ENCODE measurements around the gene RAD51B. TPM values are rescaled to one million over a fixed set of nuclear protein-coding genes. Genes with fewer than 3 reads are reported as not detected.

Gene RAD51B
- total RNA-seq, 1 experiment from 2014 or later, result 29.9 TPM

DNA sequence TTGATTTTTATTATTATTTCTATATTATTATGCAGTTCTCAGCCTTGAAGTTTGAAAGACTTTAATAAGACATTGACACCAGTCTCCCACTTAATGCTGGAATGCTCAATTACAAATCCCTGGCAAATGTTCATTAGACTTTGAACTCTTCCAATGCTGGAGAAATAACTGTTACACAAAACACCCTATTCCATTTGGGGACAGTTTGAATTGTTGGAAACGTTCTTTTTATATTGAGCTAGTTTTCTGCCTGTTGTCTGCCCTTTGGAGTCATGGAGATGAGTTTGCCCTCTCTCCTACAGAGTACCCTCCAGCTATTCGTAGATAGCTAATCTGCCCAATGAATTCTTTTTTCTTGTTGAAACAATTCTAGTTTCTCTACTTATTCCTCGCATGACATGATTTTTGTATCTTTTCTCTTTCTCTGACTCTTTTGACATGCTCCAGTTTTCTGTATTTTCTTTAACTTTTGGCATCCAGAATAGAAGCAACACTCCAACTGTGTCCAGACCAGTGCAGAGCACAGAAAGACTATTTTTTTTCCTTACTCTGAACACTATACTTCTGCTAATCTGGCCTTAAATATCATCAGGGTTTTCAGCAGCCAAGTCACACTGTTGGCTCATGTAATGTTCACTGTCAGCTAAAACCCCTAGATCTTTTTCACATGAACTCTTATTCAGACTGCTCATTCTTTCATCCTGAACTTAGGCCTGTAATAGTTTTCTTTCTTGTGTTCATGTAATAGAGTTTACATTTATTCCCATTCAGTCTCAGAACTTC, 379.3 kb downstream of the RAD51B start:
- Histone ChIP-seq H3K4me1 (replicated peaks; ENCODE audit: insufficient read depth) (no peaks in the 10 kb centered on the region), H4K20me1 (ENCODE audit: insufficient read depth) (no peaks in the 10 kb centered on the region), H3K27me3 (ENCODE audit: insufficient read depth, low read depth) (no peaks in the 10 kb centered on the region), H3K4me2 (no peak overlapping the region), H3F3A (ENCODE audit: insufficient read depth, low read depth) (no peaks in the 10 kb centered on the region), H3K9me2 (ENCODE audit: insufficient read depth) (no peaks in the 10 kb centered on the region), H3K79me2 (ENCODE audit: low read depth) (no peaks in the 10 kb centered on the region), H2AFZ (no peak overlapping the region), H3K27ac (no peak overlapping the region), H3K36me3 (ENCODE audit: low read depth) (no peaks in the 10 kb centered on the region), H3K9me3 (ENCODE audit: insufficient read depth, low read depth) (0 out of 2 replicates have a peak, but pooled peaks cover under 1% of the 10 kb centered on the region), H3K4me3 (no peak overlapping the region)
- intact Hi-C loops (cut with micrococcal nuclease; ENCODE audit: unreplicated experiment), result no loop called here
- no peak for DNase-seq
- ChIA-PET CTCF (no interaction called here), POLR2A (ENCODE audit: unreplicated experiment) (interaction anchor here (0.5 kb wide), 1 partner anchor 254 kb away, joined by 7 read pairs; no protein-coding TSS in a partner anchor)
- TF ChIP-seq, protein P1, sequence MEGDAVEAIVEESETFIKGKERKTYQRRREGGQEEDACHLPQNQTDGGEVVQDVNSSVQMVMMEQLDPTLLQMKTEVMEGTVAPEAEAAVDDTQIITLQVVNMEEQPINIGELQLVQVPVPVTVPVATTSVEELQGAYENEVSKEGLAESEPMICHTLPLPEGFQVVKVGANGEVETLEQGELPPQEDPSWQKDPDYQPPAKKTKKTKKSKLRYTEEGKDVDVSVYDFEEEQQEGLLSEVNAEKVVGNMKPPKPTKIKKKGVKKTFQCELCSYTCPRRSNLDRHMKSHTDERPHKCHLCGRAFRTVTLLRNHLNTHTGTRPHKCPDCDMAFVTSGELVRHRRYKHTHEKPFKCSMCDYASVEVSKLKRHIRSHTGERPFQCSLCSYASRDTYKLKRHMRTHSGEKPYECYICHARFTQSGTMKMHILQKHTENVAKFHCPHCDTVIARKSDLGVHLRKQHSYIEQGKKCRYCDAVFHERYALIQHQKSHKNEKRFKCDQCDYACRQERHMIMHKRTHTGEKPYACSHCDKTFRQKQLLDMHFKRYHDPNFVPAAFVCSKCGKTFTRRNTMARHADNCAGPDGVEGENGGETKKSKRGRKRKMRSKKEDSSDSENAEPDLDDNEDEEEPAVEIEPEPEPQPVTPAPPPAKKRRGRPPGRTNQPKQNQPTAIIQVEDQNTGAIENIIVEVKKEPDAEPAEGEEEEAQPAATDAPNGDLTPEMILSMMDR (conservative IDR thresholded peaks at IDR 0.05), result no peak
- no peak for TF ChIP-seq EZH2 (IDR thresholded peaks at IDR 0.05; ENCODE audit: low read depth)
- no TSS peak for BruUV-seq (replicated peaks)

DNA sequence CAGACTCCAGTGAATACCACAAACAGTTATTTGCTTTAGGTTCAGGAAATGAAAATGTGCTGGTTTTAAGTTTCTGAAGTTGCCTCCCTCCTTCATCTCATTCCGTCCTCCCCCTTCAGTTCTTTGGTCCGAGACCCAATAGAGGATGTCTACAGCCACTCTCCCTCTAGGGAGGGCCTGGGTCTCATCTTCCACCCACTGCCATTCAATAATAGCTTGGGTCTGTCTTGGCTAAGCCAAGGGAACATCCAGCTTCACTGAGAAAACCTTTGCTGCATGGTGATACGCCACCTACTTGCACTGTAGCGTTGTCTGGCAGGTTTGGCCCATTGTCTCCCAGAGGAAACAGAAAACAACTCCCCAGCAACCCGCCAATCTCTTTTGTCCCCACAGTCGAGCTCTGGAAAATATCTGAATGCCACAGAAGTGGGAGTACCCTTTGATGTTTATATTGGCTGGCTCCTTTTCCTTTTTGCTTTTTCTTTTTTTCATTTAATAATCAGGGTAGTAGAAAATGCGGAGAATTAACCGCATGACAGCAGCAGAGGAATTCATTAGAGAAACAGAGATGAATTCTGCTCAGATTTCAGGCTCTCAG, 380.1 kb downstream of the RAD51B start:
- BruUV-seq (replicated peaks), result no TSS peak
- POLR2A ChIA-PET (ENCODE audit: unreplicated experiment), result interaction anchor here (0.6 kb wide), 1 partner anchor 426 kb away, joined by 4 read pairs; no protein-coding TSS in a partner anchor
- TF ChIP-seq, protein P1 (conservative IDR thresholded peaks at IDR 0.05), result no peak
- no peak for TF ChIP-seq EZH2 (IDR thresholded peaks at IDR 0.05; ENCODE audit: low read depth)
- no peak for DNase-seq
- H3K4me1 ChIP-seq (replicated peaks; ENCODE audit: insufficient read depth), result no peaks in the 10 kb centered on the region
- no peak overlapping the region for H3K4me3 ChIP-seq
- H2AFZ ChIP-seq, result no peak overlapping the region
- no peaks in the 10 kb centered on the region for H3F3A ChIP-seq (ENCODE audit: insufficient read depth, low read depth)
- H3K4me2 ChIP-seq, result no peak overlapping the region
- no peaks in the 10 kb centered on the region for H3K36me3 ChIP-seq (ENCODE audit: low read depth)
- no peaks in the 10 kb centered on the region for H3K79me2 ChIP-seq (ENCODE audit: low read depth)
- H3K27me3 ChIP-seq (ENCODE audit: insufficient read depth, low read depth), result no peaks in the 10 kb centered on the region
- H4K20me1 ChIP-seq (ENCODE audit: insufficient read depth), result no peaks in the 10 kb centered on the region
- no peak overlapping the region for H3K27ac ChIP-seq
- 0 out of 2 replicates have a peak, but pooled peaks cover 5% of the 10 kb centered on the region for H3K9me3 ChIP-seq (ENCODE audit: insufficient read depth, low read depth)
- no peaks in the 10 kb centered on the region for H3K9me2 ChIP-seq (ENCODE audit: insufficient read depth)
- intact Hi-C loops (cut with micrococcal nuclease; ENCODE audit: unreplicated experiment), result no loop called here
- CTCF ChIA-PET, result no interaction called here

DNA sequence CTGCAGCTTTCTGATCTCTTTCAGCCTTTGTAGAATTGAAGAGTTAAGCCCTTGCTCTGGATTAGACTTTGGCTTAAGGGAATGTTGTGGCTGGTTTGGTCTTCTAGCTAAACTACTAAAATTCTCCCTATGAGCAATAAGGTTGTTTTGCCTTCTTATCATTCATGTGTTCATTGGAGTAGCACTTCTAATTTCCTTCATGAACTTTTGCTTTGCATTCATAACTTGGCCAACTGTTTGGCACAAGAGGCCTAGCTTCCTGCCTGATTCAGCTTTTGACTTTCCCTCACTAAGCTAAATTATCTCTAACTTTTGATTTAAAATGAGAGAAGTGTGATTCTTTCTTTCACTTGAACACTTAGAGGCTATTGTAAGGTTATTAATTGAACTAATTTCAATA, 384.3 kb downstream of the RAD51B start:
- TF ChIP-seq EZH2 (IDR thresholded peaks at IDR 0.05; ENCODE audit: low read depth), result no peak
- TF ChIP-seq, protein P1 (conservative IDR thresholded peaks at IDR 0.05), result no peak
- H2AFZ ChIP-seq, result no peak overlapping the region
- H3K4me1 ChIP-seq (replicated peaks; ENCODE audit: insufficient read depth), result no peaks in the 10 kb centered on the region
- no peaks in the 10 kb centered on the region for H3K27me3 ChIP-seq (ENCODE audit: insufficient read depth, low read depth)
- POLR2A ChIA-PET (ENCODE audit: unreplicated experiment), result no interaction called here
- no peaks in the 10 kb centered on the region for H3K36me3 ChIP-seq (ENCODE audit: low read depth)
- no TSS peak for BruUV-seq (replicated peaks)
- 0 out of 2 replicates have a peak, but pooled peaks cover 9% of the 10 kb centered on the region for H3K9me3 ChIP-seq (ENCODE audit: insufficient read depth, low read depth)
- H3F3A ChIP-seq (ENCODE audit: insufficient read depth, low read depth), result no peaks in the 10 kb centered on the region
- CTCF ChIA-PET, result no interaction called here
- H3K79me2 ChIP-seq (ENCODE audit: low read depth), result no peaks in the 10 kb centered on the region
- H3K27ac ChIP-seq, result no peak overlapping the region
- H3K4me3 ChIP-seq, result no peak overlapping the region
- no peaks in the 10 kb centered on the region for H4K20me1 ChIP-seq (ENCODE audit: insufficient read depth)
- DNase-seq, result no peak
- H3K4me2 ChIP-seq, result no peak overlapping the region
- no peaks in the 10 kb centered on the region; the same call in 1 of the 2 replicates for H3K9me2 ChIP-seq (ENCODE audit: insufficient read depth)
- intact Hi-C loops (cut with micrococcal nuclease; ENCODE audit: unreplicated experiment), result no loop called here
